HCT116 (cell line): Measurements from ENCODE around the gene HOXD10. TPM values are rescaled to one million over a fixed set of nuclear protein-coding genes. Genes with fewer than 3 reads are reported as not detected.

Experiments
- ATAC-seq: fragments of 200-7000 bp; cut with Tn5 transposase; 2 replicates; pipeline ENCODE4 v1.9.1; 2020; ENCODE audit warnings: mild to moderate bottlenecking, moderate library complexity
- BruUV-seq: library from RNA; stranded (reverse); fragments of 400-500 nt; replicated peaks from 2 replicates; lab custom pipeline; 2021; lab: Mats Ljungman, UMichigan
- CTCF ChIA-PET: fragments of 300-600 bp; sonication (Branson Sonifier 250); formaldehyde crosslinking; loops from one replicate; lab custom pipeline; 2021; ENCODE audit warnings: antibody characterized with exemption; lab: Charles Lee
- POLR2A ChIA-PET: fragments of 300-600, 350-600 bp; sonication (Branson Sonifier 250); formaldehyde crosslinking; loops from one replicate; lab custom pipeline; 2021; ENCODE audit warnings: antibody characterized with exemption; lab: Charles Lee
- RAD21 ChIA-PET, 2 experiments: fragments of 300-600 bp; sonication (Branson Sonifier 250); formaldehyde crosslinking; loops; one replicate each; lab custom pipeline; 2023; ENCODE audit warnings: low total read pairs in 2 of 2; ENCODE audit not compliant: uncharacterized antibody in 2 of 2, unreplicated experiment in 2 of 2, low non-redundant PET in 1 of 2; lab: Charles Lee
- DNase-seq: peaks from one replicate; pipeline ENCODE4 v3.0.0-alpha.2; 2010; ENCODE audit warnings: low read depth, low spot score
- H2AFZ ChIP-seq: fragments of 200-600 bp; shearing (Covaris generic), sonication (generic); 2 replicates; pipeline ENCODE4 v1.6.1; 2017; ENCODE audit warnings: low read depth, mixed run types, mixed read lengths, antibody characterized with exemption, low read length; ENCODE audit not compliant: poor library complexity, severe bottlenecking
- H3K27ac ChIP-seq: 2 replicates; pipeline ENCODE4 v1.5.1; 2012; ENCODE audit warnings: low read depth, low read length
- H3K27me3 ChIP-seq: fragments of 200-600 bp; sonication (generic); 2 replicates; pipeline ENCODE4 v1.6.1; 2016; ENCODE audit warnings: mixed run types, low read length, mixed read lengths; ENCODE audit not compliant: insufficient read depth
- H3K36me3 ChIP-seq, 2 experiments: fragments of 200-500 bp in 1 of 2; fragments of 200-600 bp in 1 of 2; sonication (Bioruptor generic) in 1 of 2; sonication (generic) in 1 of 2; 2 replicates each; pipeline versions ENCODE4 v1.5.1 to v1.6.1; 2014 to 2016; ENCODE audit warnings: low read length in 2 of 2, inconsistent platforms in 1 of 2, mixed read lengths in 1 of 2, mixed run types in 1 of 2; ENCODE audit not compliant: insufficient read depth in 2 of 2, control insufficient read depth in 1 of 2
- H3K4me1 ChIP-seq, 2 experiments: fragments of 200-600 bp in 1 of 2; sonication (generic) in 1 of 2; 2 replicates each; pipeline versions ENCODE4 v1.5.1 to v1.6.1; 2012 to 2017; ENCODE audit warnings: low read length in 2 of 2, inconsistent platforms in 1 of 2, mild to moderate bottlenecking in 1 of 2, mixed read lengths in 1 of 2, mixed run types in 1 of 2, moderate library complexity in 1 of 2; ENCODE audit not compliant: insufficient read depth in 2 of 2, control insufficient read depth in 1 of 2
- H3K4me2 ChIP-seq: fragments of 200-600 bp; sonication (generic); 2 replicates; pipeline ENCODE4 v1.6.1; 2017; ENCODE audit warnings: mixed run types, low read length, mixed read lengths
- H3K4me3 ChIP-seq, 2 experiments: fragments of 200-600 bp in 1 of 2; sonication (generic) in 1 of 2; replicated peaks in 1 of 2; 2 replicates each; pipeline ENCODE4 v1.5.1; 2011 to 2016; ENCODE audit warnings: low read length in 2 of 2, control low read depth in 1 of 2, low read depth in 1 of 2, mild to moderate bottlenecking in 1 of 2, mixed read lengths in 1 of 2, mixed run types in 1 of 2
- H3K79me2 ChIP-seq: fragments of 200-600 bp; sonication (generic); 2 replicates; pipeline ENCODE4 v1.6.1; 2017; ENCODE audit warnings: mild to moderate bottlenecking, mixed run types, low read length, moderate library complexity, mixed read lengths; ENCODE audit not compliant: insufficient read depth
- H3K9ac ChIP-seq: fragments of 200-600 bp; sonication (generic); 2 replicates; pipeline ENCODE4 v1.6.1; 2016; ENCODE audit warnings: low read length, mixed read lengths
- H3K9me2 ChIP-seq: fragments of 200-600 bp; sonication (generic), shearing (Covaris generic); 2 replicates; pipeline ENCODE4 v1.6.1; 2017; ENCODE audit warnings: mixed run types, mild to moderate bottlenecking, moderate library complexity; ENCODE audit not compliant: insufficient read depth
- H3K9me3 ChIP-seq, 2 experiments: fragments of 200-500 bp in 1 of 2; fragments of 200-600 bp in 1 of 2; sonication (Bioruptor generic) in 1 of 2; sonication (generic) in 1 of 2; 2 replicates each; pipeline ENCODE4 v1.6.1; 2014 to 2017; ENCODE audit warnings: low read length in 2 of 2, mixed read lengths in 2 of 2, inconsistent platforms in 1 of 2, low read depth in 1 of 2, mild to moderate bottlenecking in 1 of 2, mixed run types in 1 of 2, moderate library complexity in 1 of 2; ENCODE audit not compliant: control insufficient read depth in 1 of 2, insufficient read depth in 1 of 2
- H4K20me1 ChIP-seq: fragments of 200-600 bp; sonication (generic), shearing (Covaris generic); 2 replicates; pipeline ENCODE4 v1.6.1; 2017; ENCODE audit warnings: mixed run types, mild to moderate bottlenecking, moderate library complexity; ENCODE audit not compliant: insufficient read depth
- CBX3 ChIP-seq: IDR thresholded peaks from 2 replicates; pipeline ENCODE4 v1.6.1; 2012; ENCODE audit warnings: low read depth
- CTCF ChIP-seq, 3 experiments: fragments of 200-600 bp in 1 of 3; sonication (generic) in 1 of 3; IDR thresholded peaks in 2 of 3; conservative IDR thresholded peaks in 1 of 3; 2 replicates each; pipeline ENCODE4 v1.5.1; 2012 to 2017; ENCODE audit warnings: low read depth in 2 of 3, low read length in 2 of 3, antibody characterized with exemption in 1 of 3, borderline replicate concordance in 1 of 3, control low read depth in 1 of 3, mild to moderate bottlenecking in 1 of 3, mixed read lengths in 1 of 3, mixed run types in 1 of 3, moderate library complexity in 1 of 3; ENCODE audit not compliant: insufficient read depth in 1 of 3
- ELF1 ChIP-seq: IDR thresholded peaks from 2 replicates; pipeline ENCODE4 v1.6.1; 2012; ENCODE audit warnings: low read depth, borderline replicate concordance
- FOSL1 ChIP-seq: IDR thresholded peaks from 2 replicates; pipeline ENCODE4 v1.6.1; 2012; ENCODE audit warnings: low read depth
- JUND ChIP-seq: IDR thresholded peaks from 2 replicates; pipeline ENCODE4 v1.6.1; 2012
- ZBTB33 ChIP-seq: IDR thresholded peaks from 2 replicates; pipeline ENCODE4 v1.6.1; 2011; ENCODE audit warnings: mild to moderate bottlenecking, low read length, moderate library complexity; ENCODE audit not compliant: insufficient replicate concordance; ENCODE audit errors: extremely low read depth
- ZNF274 ChIP-seq: fragments of 200-500 bp; sonication (Bioruptor generic); IDR thresholded peaks from 2 replicates; pipeline ENCODE4 v1.6.1; 2014; ENCODE audit warnings: mild to moderate bottlenecking, low read depth, low read length, inconsistent platforms
- intact Hi-C: fragments of 100-400 bp; cut with micrococcal nuclease; formaldehyde crosslinking; loops from 2 replicates; pipeline ENCODE4 v1.10.0; 2022
- total RNA-seq: library from RNA; stranded (reverse); gene quantifications from one replicate; pipeline ENCODE4 v1.2.1, GENCODE V29; 2021; ENCODE audit not compliant: unreplicated experiment
- TF ChIP-seq, protein P1 (sequence below): IDR thresholded peaks from 2 replicates; pipeline ENCODE4 v1.6.1; 2012

HOXD10 gene
- total RNA-seq, 1 experiment from 2014 or later = not detected

DNA sequence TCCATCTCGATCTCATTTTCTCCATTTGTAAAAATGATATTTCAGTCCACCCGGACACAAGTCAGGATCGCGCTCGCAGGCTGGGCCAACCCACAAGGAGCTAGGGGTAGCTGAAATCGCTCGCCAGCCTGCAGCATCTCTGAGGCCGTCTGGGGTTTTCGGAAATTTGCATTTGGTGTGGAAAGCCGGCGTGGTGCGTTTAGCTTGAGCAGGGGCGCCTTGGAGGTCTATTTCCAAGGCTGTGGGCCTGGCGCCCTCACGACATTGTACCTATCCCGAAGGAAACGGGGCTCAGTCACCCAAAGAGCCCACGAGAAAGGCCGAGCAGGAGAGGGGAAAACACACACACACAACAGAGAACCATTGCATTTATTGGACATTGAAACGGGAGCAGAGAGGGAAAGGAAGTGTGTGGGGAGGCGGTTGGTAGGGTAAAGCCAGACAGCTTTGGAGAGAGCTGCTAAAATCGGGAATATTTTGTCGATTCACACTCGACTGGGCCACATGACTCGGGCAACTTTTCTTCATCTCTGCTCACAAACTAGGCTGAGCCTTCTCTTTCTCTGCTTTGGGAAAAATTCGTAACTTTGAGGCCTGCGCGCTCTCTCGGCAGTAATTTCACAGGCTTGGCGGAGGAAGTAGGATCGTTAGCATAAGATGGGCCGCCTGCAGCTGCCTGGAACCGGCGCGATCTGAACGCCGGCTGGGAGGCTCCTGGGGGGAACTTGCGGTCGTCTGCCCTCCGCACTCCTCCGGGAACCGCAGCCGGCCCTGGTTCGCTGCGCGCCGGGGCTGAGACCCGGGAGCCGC is 11.8 kb downstream of the HOXD10 start:
- Histone ChIP-seq H3K36me3 (no peaks in the 10 kb centered on the region), H3K9ac (no peak overlapping the region), H2AFZ (no peak overlapping the region), H3K79me2 (no peaks in the 10 kb centered on the region), H4K20me1 (no peaks in the 10 kb centered on the region), H3K9me3 (no peaks in the 10 kb centered on the region)
- CTCF ChIA-PET = interaction anchor here (1.0 to 3.9 kb wide), 10 partner anchors 318 to 1020 kb away, joined by 3 to 36 read pairs (median 16); no protein-coding TSS in a partner anchor
- TF ChIP-seq, protein P1, sequence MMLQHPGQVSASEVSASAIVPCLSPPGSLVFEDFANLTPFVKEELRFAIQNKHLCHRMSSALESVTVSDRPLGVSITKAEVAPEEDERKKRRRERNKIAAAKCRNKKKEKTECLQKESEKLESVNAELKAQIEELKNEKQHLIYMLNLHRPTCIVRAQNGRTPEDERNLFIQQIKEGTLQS = no peak
- TF ChIP-seq FOSL1 (no peak), ELF1 (no peak), ZBTB33 (no peak), CTCF (IDR thresholded peaks at IDR 0.05 in 2 of 3, conservative IDR thresholded peaks at IDR 0.05 in 1 of 3; ENCODE audit: borderline replicate concordance in 1 of 3, insufficient read depth in 1 of 3, low read depth in 2 of 3, low read length in 2 of 3) (no peak), CBX3 (no peak), JUND (no peak), ZNF274 (no peak)
- TF ChIP-seq, all 23 proteins: peak for 0
- BruUV-seq = no TSS peak
- intact Hi-C loops = loop anchor here (5.0 kb wide), 3 partner anchors 704 to 1629 kb away; no protein-coding TSS in a partner anchor
- Histone ChIP-seq H3K27ac (no peak overlapping the region), H3K4me3 (no peak overlapping the region), H3K4me1 (peaks cover 6 to 17% of the 10 kb centered on the region in 2 experiments; a peak in 3 of 4 replicates), H3K27me3 (no peaks in the 10 kb centered on the region), H3K9me2 (no peaks in the 10 kb centered on the region), H3K4me2 (peak overlapping the region; percentile 84; the same call in 1 of the 2 replicates)
- DNase-seq = no peak
- ChIA-PET POLR2A (interaction anchor here (0.7 to 1.9 kb wide), 5 partner anchors 40 to 1034 kb away, joined by 3 to 5 read pairs (median 4); no protein-coding TSS in a partner anchor), RAD21 (no interaction called here)
- no peak for ATAC-seq
